ENCODE results near the gene PTGES2. TPM values are rescaled to one million over a fixed set of nuclear protein-coding genes. Genes with fewer than 3 reads are reported as not detected.

PTGES2 gene
- total RNA-seq, 2 experiments from 2014 or later = 68.1 to 76.3 TPM

DNA sequence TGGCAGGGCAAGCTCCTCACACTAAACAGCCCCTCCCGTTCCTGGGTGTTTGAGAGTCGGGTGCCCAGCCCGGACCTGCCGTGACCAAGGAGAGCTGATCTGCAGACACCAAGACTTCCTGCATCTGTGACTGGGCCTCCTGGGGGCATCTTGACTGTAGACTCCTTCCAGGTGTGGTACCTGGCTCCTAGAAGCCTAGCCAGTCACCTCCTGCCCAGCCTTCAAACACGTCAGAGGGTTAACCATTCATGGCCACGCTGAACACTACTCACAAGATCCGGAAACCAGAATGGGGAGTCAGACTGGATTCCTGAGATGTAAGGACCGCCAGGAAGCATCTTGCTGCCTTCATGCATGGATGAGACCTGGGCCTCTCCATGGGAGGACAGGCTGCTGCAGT, 18.0 kb upstream of the PTGES2 start:
- Histone ChIP-seq H2AFZ (ENCODE audit: low read length) (no peak overlapping the region), H3K9me2 (ENCODE audit: insufficient read depth, low read length) (no peaks in the 10 kb centered on the region), H3K4me1 (ENCODE audit: insufficient read depth, low read length, poor library complexity, severe bottlenecking) (no peaks in the 10 kb centered on the region), H3K27ac (ENCODE audit: low read depth, low read length, poor library complexity, severe bottlenecking) (no peak overlapping the region), H3K79me2 (ENCODE audit: insufficient read depth, low read depth, low read length) (no peaks in the 10 kb centered on the region), H3K36me3 (ENCODE audit: insufficient read depth, low read length) (no peaks in the 10 kb centered on the region), H3K4me3 (ENCODE audit: low read depth, low read length, poor library complexity, severe bottlenecking) (no peak overlapping the region), H3K4me2 (ENCODE audit: low read length) (no peak overlapping the region), H3K9me3 (ENCODE audit: low read length) (no peaks in the 10 kb centered on the region), H4K20me1 (ENCODE audit: insufficient read depth, low read length) (no peaks in the 10 kb centered on the region)
- ChIA-PET POLR2A (no interaction called here), CTCF (ENCODE audit: unreplicated experiment) (no interaction called here)
- no TSS peak for BruUV-seq (replicated peaks)
- no peak for TF ChIP-seq EZH2phosphoT487 (IDR thresholded peaks at IDR 0.05; ENCODE audit: borderline replicate concordance, low read depth, low read length)
- TF ChIP-seq, protein P1, sequence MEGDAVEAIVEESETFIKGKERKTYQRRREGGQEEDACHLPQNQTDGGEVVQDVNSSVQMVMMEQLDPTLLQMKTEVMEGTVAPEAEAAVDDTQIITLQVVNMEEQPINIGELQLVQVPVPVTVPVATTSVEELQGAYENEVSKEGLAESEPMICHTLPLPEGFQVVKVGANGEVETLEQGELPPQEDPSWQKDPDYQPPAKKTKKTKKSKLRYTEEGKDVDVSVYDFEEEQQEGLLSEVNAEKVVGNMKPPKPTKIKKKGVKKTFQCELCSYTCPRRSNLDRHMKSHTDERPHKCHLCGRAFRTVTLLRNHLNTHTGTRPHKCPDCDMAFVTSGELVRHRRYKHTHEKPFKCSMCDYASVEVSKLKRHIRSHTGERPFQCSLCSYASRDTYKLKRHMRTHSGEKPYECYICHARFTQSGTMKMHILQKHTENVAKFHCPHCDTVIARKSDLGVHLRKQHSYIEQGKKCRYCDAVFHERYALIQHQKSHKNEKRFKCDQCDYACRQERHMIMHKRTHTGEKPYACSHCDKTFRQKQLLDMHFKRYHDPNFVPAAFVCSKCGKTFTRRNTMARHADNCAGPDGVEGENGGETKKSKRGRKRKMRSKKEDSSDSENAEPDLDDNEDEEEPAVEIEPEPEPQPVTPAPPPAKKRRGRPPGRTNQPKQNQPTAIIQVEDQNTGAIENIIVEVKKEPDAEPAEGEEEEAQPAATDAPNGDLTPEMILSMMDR (conservative IDR thresholded peaks at IDR 0.05; ENCODE audit: low read length) = no peak
- no peak for DNase-seq (ENCODE audit: low spot score)
- intact Hi-C loops (cut with micrococcal nuclease; ENCODE audit: unreplicated experiment) = no loop called here

GRCh38 chr9:128144239-128145181, 17.0 kb upstream of the PTGES2 start:
- H3K79me2 ChIP-seq (ENCODE audit: insufficient read depth, low read depth, low read length) = no peaks in the 10 kb centered on the region
- TF ChIP-seq EZH2phosphoT487 (IDR thresholded peaks at IDR 0.05; ENCODE audit: borderline replicate concordance, low read depth, low read length) = no peak
- TF ChIP-seq, protein P1 (conservative IDR thresholded peaks at IDR 0.05; ENCODE audit: low read length) = no peak

More at GRCh38 chr9:128144239-128145181, 17.0 kb upstream of the PTGES2 start:
- DNase-seq (ENCODE audit: low spot score) = no peak
- intact Hi-C loops (cut with micrococcal nuclease; ENCODE audit: unreplicated experiment) = no loop called here
- no TSS peak for BruUV-seq (replicated peaks)
- H3K4me1 ChIP-seq (ENCODE audit: insufficient read depth, low read length, poor library complexity, severe bottlenecking) = no peaks in the 10 kb centered on the region
- ChIA-PET CTCF (ENCODE audit: unreplicated experiment) (no interaction called here), POLR2A (no interaction called here)
- no peak overlapping the region for H3K27ac ChIP-seq (ENCODE audit: low read depth, low read length, poor library complexity, severe bottlenecking)
- no peak overlapping the region for H2AFZ ChIP-seq (ENCODE audit: low read length)
- H3K9me3 ChIP-seq (ENCODE audit: low read length) = no peaks in the 10 kb centered on the region
- H3K4me3 ChIP-seq (ENCODE audit: low read depth, low read length, poor library complexity, severe bottlenecking) = no peak overlapping the region
- no peaks in the 10 kb centered on the region for H4K20me1 ChIP-seq (ENCODE audit: insufficient read depth, low read length)
- no peaks in the 10 kb centered on the region for H3K36me3 ChIP-seq (ENCODE audit: insufficient read depth, low read length)
- H3K4me2 ChIP-seq (ENCODE audit: low read length) = no peak overlapping the region
- H3K9me2 ChIP-seq (ENCODE audit: insufficient read depth, low read length) = no peaks in the 10 kb centered on the region
